WI38 (cell line): ENCODE results near the gene CCNG1.
"Not testable (repeated sequence)": the region's sequence is repeated elsewhere in the genome, so short reads cannot be mapped to it uniquely, and the experiment has no call there.

Source experiments
- H3K4me3 ChIP-seq: 2 replicates; pipeline ENCODE4 v1.5.1; 2011; ENCODE audit warnings: low read depth, mild to moderate bottlenecking, control low read depth, low read length
- CTCF ChIP-seq: IDR thresholded peaks from 2 replicates; pipeline ENCODE4 v1.5.1; 2012; ENCODE audit warnings: low read depth, mild to moderate bottlenecking, control low read depth, low read length

The CCNG1 gene

GRCh38 chr5:163404364-163405173 is 32.8 kb upstream of the CCNG1 start:
- H3K4me3 ChIP-seq = no peak overlapping the region
- TF ChIP-seq CTCF = no peak

GRCh38 chr5:163407034-163407655 is 30.2 kb upstream of the CCNG1 start:
- H3K4me3 ChIP-seq = no peak overlapping the region
- TF ChIP-seq CTCF = no peak

- TF ChIP-seq CTCF = peak; percentile 87
- no peak overlapping the region for H3K4me3 ChIP-seq
Observed at GRCh38 chr5:163408311-163408923, 29.0 kb upstream of the CCNG1 start.

GRCh38 chr5:163409384-163409783 is 28.0 kb upstream of the CCNG1 start:
- no peak overlapping the region for H3K4me3 ChIP-seq
- TF ChIP-seq CTCF = no peak

- no peak for TF ChIP-seq CTCF
- no peak overlapping the region for H3K4me3 ChIP-seq
Observed at GRCh38 chr5:163410505-163410904, 26.9 kb upstream of the CCNG1 start.

- not testable (repeated sequence) for H3K4me3 ChIP-seq
Observed at GRCh38 chr5:163415673-163416072, 21.7 kb upstream of the CCNG1 start.

- TF ChIP-seq CTCF = no peak
- no peak overlapping the region for H3K4me3 ChIP-seq
Observed at GRCh38 chr5:163424836-163425235, 12.6 kb upstream of the CCNG1 start.

GRCh38 chr5:163426128-163426527 is 11.3 kb upstream of the CCNG1 start:
- H3K4me3 ChIP-seq = not testable (repeated sequence)
